HepG2 (cell line): ENCODE data around the gene KRTAP3-2.

Experiments used
- POLR2AphosphoS5 ChIP-seq: IDR thresholded peaks from 2 replicates; pipeline ENCODE4 v1.6.1; 2012; ENCODE audit warnings: low read depth, low read length
- ZNF12 ChIP-seq: sonication (generic); formaldehyde crosslinking; IDR thresholded peaks from 2 replicates; pipeline ENCODE4 v1.5.0; 2020; ENCODE audit warnings: missing genetic modification reagents
- TF ChIP-seq, protein P1 (sequence below): sonication (generic); formaldehyde crosslinking; IDR thresholded peaks from 2 replicates; pipeline ENCODE4 v1.4.0; 2020; ENCODE audit warnings: missing genetic modification reagents

DNA sequence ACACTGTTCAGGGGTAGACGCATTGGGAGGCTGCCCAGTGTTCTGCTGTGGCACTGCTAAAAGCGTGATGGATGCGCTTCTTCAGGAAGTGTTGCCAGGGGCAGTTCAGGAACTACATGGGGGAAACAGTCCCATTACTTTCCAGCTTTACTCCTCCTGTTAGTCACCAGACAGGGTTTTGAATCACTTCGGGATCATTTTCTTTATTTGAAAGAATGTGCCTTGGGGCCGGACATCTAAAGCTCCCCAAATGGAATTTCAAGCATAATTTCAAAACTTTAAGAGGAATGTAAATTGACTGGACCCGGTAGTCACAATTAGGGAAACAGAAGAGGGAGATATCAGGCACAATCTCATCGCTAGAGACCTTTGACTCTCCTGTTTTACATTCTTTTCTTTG lies 48.7 kb upstream of the KRTAP3-2 start:
- TF ChIP-seq ZNF12 (no peak), POLR2AphosphoS5 (no peak)
- TF ChIP-seq, protein P1, sequence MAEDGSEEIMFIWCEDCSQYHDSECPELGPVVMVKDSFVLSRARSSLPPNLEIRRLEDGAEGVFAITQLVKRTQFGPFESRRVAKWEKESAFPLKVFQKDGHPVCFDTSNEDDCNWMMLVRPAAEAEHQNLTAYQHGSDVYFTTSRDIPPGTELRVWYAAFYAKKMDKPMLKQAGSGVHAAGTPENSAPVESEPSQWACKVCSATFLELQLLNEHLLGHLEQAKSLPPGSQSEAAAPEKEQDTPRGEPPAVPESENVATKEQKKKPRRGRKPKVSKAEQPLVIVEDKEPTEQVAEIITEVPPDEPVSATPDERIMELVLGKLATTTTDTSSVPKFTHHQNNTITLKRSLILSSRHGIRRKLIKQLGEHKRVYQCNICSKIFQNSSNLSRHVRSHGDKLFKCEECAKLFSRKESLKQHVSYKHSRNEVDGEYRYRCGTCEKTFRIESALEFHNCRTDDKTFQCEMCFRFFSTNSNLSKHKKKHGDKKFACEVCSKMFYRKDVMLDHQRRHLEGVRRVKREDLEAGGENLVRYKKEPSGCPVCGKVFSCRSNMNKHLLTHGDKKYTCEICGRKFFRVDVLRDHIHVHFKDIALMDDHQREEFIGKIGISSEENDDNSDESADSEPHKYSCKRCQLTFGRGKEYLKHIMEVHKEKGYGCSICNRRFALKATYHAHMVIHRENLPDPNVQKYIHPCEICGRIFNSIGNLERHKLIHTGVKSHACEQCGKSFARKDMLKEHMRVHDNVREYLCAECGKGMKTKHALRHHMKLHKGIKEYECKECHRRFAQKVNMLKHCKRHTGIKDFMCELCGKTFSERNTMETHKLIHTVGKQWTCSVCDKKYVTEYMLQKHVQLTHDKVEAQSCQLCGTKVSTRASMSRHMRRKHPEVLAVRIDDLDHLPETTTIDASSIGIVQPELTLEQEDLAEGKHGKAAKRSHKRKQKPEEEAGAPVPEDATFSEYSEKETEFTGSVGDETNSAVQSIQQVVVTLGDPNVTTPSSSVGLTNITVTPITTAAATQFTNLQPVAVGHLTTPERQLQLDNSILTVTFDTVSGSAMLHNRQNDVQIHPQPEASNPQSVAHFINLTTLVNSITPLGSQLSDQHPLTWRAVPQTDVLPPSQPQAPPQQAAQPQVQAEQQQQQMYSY (CRISPR knock-in tag): no peak
